Sigmoid colon (tissue), 4 donors: ENCODE measurements around the gene BPTF.

Experiments used
- EP300 ChIP-seq, 4 donors: sonication (generic); formaldehyde crosslinking; IDR thresholded peaks; one replicate each; pipeline ENCODE4 v1.6.1; 2017; ENCODE audit warnings: antibody characterized with exemption in 4 of 4
- POLR2A ChIP-seq, 2 donors: fragments of 450-650 bp; IDR thresholded peaks; one replicate each; pipeline ENCODE4 v1.6.1; 2016; ENCODE audit warnings: antibody characterized with exemption in 2 of 2, mild to moderate bottlenecking in 2 of 2, moderate library complexity in 2 of 2
- POLR2AphosphoS5 ChIP-seq, 4 donors: sonication (generic); formaldehyde crosslinking; IDR thresholded peaks; one replicate each; pipeline ENCODE4 v1.6.1; 2017; ENCODE audit warnings: antibody characterized with exemption in 4 of 4
- TF ChIP-seq, protein P1 (sequence below), 4 experiments: fragments of 450-650 bp in 3 of 4; fragments of 200-600 bp in 1 of 4; IDR thresholded peaks; one replicate each; pipeline ENCODE4 v1.5.1; 2016 to 2019; ENCODE audit warnings: antibody characterized with exemption in 4 of 4, mild to moderate bottlenecking in 3 of 4, moderate library complexity in 2 of 4

DNA sequence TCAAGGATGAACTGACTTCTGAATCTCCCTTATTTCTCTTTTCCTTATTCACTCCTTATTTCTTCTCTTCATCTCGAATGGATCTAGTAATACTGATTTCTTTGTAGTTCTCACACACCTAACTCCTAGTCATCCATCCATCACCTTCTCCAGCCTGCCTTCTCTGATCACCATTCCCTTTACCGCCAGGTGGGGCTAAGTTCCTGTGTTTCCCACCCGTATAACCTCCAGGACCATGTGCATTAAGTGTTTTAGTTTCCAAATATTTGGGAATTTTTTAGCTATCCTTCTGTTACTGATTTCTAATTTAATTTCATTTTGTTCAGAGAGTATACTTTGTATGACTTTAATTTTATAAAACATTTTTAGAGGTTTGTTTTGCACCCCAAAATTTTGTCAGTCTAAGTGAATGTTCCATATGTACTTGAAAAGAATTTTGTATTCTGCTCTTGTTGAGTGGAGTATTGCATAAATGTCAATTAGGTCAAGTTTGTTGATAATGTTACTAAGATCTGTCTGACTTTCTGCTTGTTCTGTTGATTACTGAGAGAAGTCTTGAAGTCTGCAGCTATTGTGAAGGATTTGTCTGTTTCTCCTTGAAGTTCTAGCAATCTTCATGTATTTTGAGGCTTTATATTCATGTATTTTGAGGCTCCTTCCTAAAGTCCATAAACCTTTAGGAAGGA, 8.8 kb downstream of the BPTF start:
- TF ChIP-seq POLR2A (IDR thresholded peaks at IDR 0.05) (no peak), POLR2AphosphoS5 (IDR thresholded peaks at IDR 0.05) (no peak), EP300 (IDR thresholded peaks at IDR 0.05) (no peak)
- TF ChIP-seq, protein P1, sequence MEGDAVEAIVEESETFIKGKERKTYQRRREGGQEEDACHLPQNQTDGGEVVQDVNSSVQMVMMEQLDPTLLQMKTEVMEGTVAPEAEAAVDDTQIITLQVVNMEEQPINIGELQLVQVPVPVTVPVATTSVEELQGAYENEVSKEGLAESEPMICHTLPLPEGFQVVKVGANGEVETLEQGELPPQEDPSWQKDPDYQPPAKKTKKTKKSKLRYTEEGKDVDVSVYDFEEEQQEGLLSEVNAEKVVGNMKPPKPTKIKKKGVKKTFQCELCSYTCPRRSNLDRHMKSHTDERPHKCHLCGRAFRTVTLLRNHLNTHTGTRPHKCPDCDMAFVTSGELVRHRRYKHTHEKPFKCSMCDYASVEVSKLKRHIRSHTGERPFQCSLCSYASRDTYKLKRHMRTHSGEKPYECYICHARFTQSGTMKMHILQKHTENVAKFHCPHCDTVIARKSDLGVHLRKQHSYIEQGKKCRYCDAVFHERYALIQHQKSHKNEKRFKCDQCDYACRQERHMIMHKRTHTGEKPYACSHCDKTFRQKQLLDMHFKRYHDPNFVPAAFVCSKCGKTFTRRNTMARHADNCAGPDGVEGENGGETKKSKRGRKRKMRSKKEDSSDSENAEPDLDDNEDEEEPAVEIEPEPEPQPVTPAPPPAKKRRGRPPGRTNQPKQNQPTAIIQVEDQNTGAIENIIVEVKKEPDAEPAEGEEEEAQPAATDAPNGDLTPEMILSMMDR (IDR thresholded peaks at IDR 0.05) = no peak
